Left ventricle myocardium inferior (tissue), 1 donor: ENCODE results near the gene PPP1R3G. TPM values are rescaled to one million over a fixed set of nuclear protein-coding genes. Genes with fewer than 3 reads are reported as not detected.
A peak's percentile ranks its signal among the peaks of the same experiment; 100 is the strongest.

ENCODE experiments used
- DNase-seq: peaks from one replicate; pipeline ENCODE4 v3.0.0-alpha.2; 2020
- H3K27ac ChIP-seq: fragments of 200-600 bp; replicated peaks from 2 replicates; pipeline ENCODE4 v1.8.0; 2021
- H3K27me3 ChIP-seq: fragments of 200-600 bp; 2 replicates; pipeline ENCODE4 v1.8.0; 2021; ENCODE audit warnings: low read depth
- H3K36me3 ChIP-seq: fragments of 200-600 bp; 2 replicates; pipeline ENCODE4 v1.8.0; 2021
- H3K4me1 ChIP-seq: fragments of 200-600 bp; 2 replicates; pipeline ENCODE4 v1.8.0; 2021
- H3K4me3 ChIP-seq: fragments of 200-600 bp; 2 replicates; pipeline ENCODE4 v1.8.0; 2021; ENCODE audit warnings: mild to moderate bottlenecking, moderate library complexity
- H3K9me3 ChIP-seq: fragments of 200-600 bp; replicated peaks from 2 replicates; pipeline ENCODE4 v1.8.0; 2021
- intact Hi-C: fragments of 100-400 bp; cut with micrococcal nuclease; formaldehyde crosslinking; loops from one replicate; pipeline ENCODE4 v1.11.0; 2022
- total RNA-seq: library from RNA; stranded (reverse); fragmentation: NEBNext Ultra II Directional; extraction: Animal tissue kit (Norgen Biotek cat#: 25700); gene quantifications from one replicate; pipeline ENCODE4 v1.2.1, GENCODE V29; 2021
- TF ChIP-seq, protein P1 (sequence below): fragments of 200-600 bp; IDR thresholded peaks from 2 replicates; pipeline ENCODE4 v1.8.0; 2021; ENCODE audit warnings: antibody characterized with exemption, mild to moderate bottlenecking, borderline replicate concordance
- donor health status: DM: no; HTN: yes; CAD: no; lungs with severe emphysema.

Gene PPP1R3G
- total RNA-seq, 1 donor from 2014 or later: 11.1 TPM

DNA sequence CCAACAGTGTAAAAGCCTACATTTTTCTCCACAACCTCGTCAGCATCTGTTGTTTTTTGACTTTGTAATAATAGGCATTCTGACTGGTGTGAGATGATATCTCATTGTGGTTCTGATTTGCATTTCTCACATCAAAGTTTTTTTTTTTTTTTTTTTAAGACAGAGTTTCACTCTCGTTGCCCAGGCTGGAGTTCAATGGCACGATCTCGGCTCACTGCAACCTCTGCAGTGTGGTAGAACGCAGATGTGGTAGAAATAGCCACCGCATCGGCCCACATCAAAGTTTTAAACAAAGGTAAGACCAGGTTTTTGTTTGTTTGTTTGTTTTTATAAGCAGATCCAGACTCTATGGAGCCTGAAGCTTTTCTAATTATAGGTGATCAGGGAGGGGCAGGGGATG, 12.7 kb upstream of the PPP1R3G start:
- Histone ChIP-seq H3K4me1 (no peaks in the 10 kb centered on the region), H3K9me3 (peaks cover 3% of the 10 kb centered on the region), H3K36me3 (no peaks in the 10 kb centered on the region), H3K4me3 (no peak overlapping the region), H3K27ac (no peak overlapping the region), H3K27me3 (no peaks in the 10 kb centered on the region)
- intact Hi-C loops: loop anchor here (10.0 kb wide), 1 partner anchor 312 kb away; no protein-coding TSS in a partner anchor
- no peak for DNase-seq
- TF ChIP-seq, protein P1, sequence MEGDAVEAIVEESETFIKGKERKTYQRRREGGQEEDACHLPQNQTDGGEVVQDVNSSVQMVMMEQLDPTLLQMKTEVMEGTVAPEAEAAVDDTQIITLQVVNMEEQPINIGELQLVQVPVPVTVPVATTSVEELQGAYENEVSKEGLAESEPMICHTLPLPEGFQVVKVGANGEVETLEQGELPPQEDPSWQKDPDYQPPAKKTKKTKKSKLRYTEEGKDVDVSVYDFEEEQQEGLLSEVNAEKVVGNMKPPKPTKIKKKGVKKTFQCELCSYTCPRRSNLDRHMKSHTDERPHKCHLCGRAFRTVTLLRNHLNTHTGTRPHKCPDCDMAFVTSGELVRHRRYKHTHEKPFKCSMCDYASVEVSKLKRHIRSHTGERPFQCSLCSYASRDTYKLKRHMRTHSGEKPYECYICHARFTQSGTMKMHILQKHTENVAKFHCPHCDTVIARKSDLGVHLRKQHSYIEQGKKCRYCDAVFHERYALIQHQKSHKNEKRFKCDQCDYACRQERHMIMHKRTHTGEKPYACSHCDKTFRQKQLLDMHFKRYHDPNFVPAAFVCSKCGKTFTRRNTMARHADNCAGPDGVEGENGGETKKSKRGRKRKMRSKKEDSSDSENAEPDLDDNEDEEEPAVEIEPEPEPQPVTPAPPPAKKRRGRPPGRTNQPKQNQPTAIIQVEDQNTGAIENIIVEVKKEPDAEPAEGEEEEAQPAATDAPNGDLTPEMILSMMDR: no peak

DNA sequence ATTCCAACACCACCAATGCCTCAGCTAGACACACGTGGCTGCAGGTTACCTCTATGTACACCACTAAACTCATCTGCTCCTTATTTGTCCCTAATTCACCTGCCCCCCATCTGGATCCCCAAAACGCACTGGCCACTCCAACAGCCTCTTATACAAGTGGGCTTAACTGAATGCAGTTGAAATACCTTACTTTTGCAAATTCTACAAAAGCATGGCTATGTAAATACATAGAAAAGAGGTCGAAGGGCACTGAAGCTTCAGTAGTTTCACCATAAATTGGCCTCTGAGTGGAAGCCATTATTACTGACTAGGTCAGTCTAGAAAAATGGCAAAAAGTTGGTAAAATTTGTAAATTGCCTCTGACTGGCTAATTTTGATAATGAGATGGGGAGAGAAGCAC, 11.1 kb upstream of the PPP1R3G start:
- intact Hi-C loops: loop anchor here (10.0 kb wide), 1 partner anchor 311 kb away; no protein-coding TSS in a partner anchor
- TF ChIP-seq, protein P1: no peak
- H3K4me3 ChIP-seq: no peak overlapping the region
- no peaks in the 10 kb centered on the region for H3K36me3 ChIP-seq
- H3K27me3 ChIP-seq: no peaks in the 10 kb centered on the region
- H3K27ac ChIP-seq: no peak overlapping the region
- H3K4me1 ChIP-seq: peaks cover 3% of the 10 kb centered on the region
- DNase-seq: no peak
- H3K9me3 ChIP-seq: no peaks in the 10 kb centered on the region

DNA sequence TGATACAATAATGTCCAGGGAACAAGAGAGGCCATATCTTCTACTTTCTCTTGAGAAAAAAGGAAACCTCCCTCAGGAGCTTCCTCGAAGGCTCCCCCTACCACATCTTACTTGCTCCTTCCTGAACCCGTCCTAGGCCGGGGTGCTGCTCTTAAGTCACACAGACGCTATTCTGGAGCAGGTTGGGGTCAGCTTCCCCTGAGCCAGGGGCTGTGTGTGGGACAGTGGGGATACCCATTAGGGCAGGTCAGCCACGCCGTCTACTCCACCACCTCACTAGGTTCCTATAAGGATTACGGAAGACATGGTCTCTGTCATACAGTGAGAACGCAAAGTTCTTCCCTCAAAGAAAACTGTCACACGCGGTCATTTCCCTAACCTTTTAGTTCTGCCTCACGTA, 8.2 kb upstream of the PPP1R3G start:
- no peak for DNase-seq
- no peaks in the 10 kb centered on the region for H3K9me3 ChIP-seq
- intact Hi-C loops: loop anchor here (10.0 kb wide), 1 partner anchor 308 kb away; no protein-coding TSS in a partner anchor
- H3K4me3 ChIP-seq: no peak overlapping the region
- TF ChIP-seq, protein P1: no peak
- no peaks in the 10 kb centered on the region for H3K27me3 ChIP-seq
- H3K4me1 ChIP-seq: peaks cover 3% of the 10 kb centered on the region
- H3K27ac ChIP-seq: no peak overlapping the region
- H3K36me3 ChIP-seq: no peaks in the 10 kb centered on the region

DNA sequence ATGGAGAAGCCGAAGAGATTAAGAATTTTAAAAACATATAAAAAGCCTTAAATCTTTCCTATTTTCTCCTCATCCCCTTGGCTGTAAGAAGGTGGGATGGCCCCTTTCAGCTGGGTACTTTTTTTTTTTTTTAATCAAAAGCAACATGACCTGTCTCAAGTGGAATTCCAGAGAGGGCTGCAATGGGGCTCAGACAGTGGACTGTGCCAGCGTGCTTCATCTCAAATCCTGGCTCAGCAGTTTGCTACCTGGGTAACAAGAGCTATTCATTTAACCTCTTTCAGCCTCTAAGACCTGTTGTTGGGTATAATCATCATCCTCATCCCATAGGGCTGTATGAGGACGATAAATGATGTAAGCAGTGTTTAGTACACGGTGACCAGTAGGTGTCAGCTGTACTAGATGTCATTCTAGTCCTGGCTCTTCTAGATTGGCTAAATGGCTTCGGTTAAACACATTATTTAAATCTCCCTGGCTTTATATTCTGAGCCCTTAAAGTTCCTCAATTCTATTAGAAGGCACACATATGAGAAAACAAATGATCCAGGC, 6.9 kb upstream of the PPP1R3G start:
- no peak overlapping the region for H3K4me3 ChIP-seq
- peaks cover 3% of the 10 kb centered on the region for H3K4me1 ChIP-seq
- H3K27ac ChIP-seq: no peak overlapping the region
- H3K36me3 ChIP-seq: no peaks in the 10 kb centered on the region
- no peaks in the 10 kb centered on the region for H3K27me3 ChIP-seq
- TF ChIP-seq, protein P1: peak; percentile 54
- no peaks in the 10 kb centered on the region for H3K9me3 ChIP-seq
- intact Hi-C loops: loop anchor here (10.0 kb wide), 1 partner anchor 307 kb away; no protein-coding TSS in a partner anchor
- DNase-seq: no peak

DNA sequence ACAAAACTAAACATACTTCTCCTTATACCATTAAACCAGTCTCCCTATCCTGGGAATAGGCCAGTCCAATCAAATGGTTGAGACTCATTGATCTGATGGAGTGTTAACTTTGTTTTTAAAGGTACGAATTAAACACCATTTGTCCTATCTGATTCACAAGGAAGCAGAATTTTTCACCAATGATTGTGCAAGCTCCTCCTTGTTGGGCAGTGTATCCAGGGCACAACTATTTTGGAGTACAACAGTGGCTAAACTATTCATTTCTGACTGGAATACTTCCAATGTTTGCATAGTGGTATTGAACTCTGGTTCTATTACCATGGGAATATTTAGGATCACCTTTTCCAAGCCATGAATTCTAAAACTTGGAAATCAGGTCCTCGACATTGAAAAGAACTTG, 5.4 kb upstream of the PPP1R3G start:
- no peak for DNase-seq
- no peaks in the 10 kb centered on the region for H3K9me3 ChIP-seq
- intact Hi-C loops: loop anchor here (10.0 kb wide), 1 partner anchor 305 kb away; no protein-coding TSS in a partner anchor

More for the DNA sequence above, 5.4 kb upstream of the PPP1R3G start:
- H3K27ac ChIP-seq: no peak overlapping the region
- no peaks in the 10 kb centered on the region for H3K27me3 ChIP-seq
- H3K36me3 ChIP-seq: no peaks in the 10 kb centered on the region
- H3K4me3 ChIP-seq: no peak overlapping the region
- peaks cover 11% of the 10 kb centered on the region for H3K4me1 ChIP-seq
- TF ChIP-seq, protein P1: no peak
